HG02970 (cell line): ENCODE data around the gene TBC1D8.
"Not testable (repeated sequence)": the region's sequence is repeated elsewhere in the genome, so short reads cannot be mapped to it uniquely, and the experiment has no call there.

Source experiments
- ATAC-seq: cut with Tn5 transposase; IDR thresholded peaks from one replicate; pipeline ENCODE4 v1.9.1; 2021; ENCODE audit warnings: mild to moderate bottlenecking, moderate library complexity, moderate number of reproducible peaks; ENCODE audit not compliant: unreplicated experiment, low FRiP score

Gene TBC1D8

GRCh38 chr2:101151146-101151858 lies at the start of gene TBC1D8:
TSS of gene TBC1D8 (minus strand) at chr2:101151382. CDS start at chr2:101151253, 129 bp downstream.
- ATAC-seq: peak; percentile 65

- no peak for ATAC-seq
These were observed 49.5 kb upstream of the TBC1D8 start for GRCh38 chr2:101200676-101201075.

- no peak for ATAC-seq
These were observed 48.1 kb upstream of the TBC1D8 start for GRCh38 chr2:101199251-101199791.

GRCh38 chr2:101197814-101198213 lies 46.6 kb upstream of the TBC1D8 start:
- no peak for ATAC-seq

- no peak for ATAC-seq
These were observed 46.1 kb upstream of the TBC1D8 start for GRCh38 chr2:101197215-101197745.

GRCh38 chr2:101195871-101196661 lies 44.9 kb upstream of the TBC1D8 start:
- ATAC-seq: no peak

- no peak for ATAC-seq
These were observed 41.9 kb upstream of the TBC1D8 start for GRCh38 chr2:101193033-101193626.

- ATAC-seq: no peak
These were observed 39.8 kb upstream of the TBC1D8 start for GRCh38 chr2:101190747-101191516.

GRCh38 chr2:101188683-101189405 lies 37.7 kb upstream of the TBC1D8 start:
- no peak for ATAC-seq

GRCh38 chr2:101187131-101187530 lies 35.9 kb upstream of the TBC1D8 start:
- ATAC-seq: no peak

- no peak for ATAC-seq
These were observed 34.5 kb upstream of the TBC1D8 start for GRCh38 chr2:101185656-101186055.

GRCh38 chr2:101185085-101185484 lies 33.9 kb upstream of the TBC1D8 start:
- no peak for ATAC-seq

- no peak for ATAC-seq
These were observed 28.8 kb upstream of the TBC1D8 start for GRCh38 chr2:101179982-101180381.

- ATAC-seq: no peak
These were observed 25.6 kb upstream of the TBC1D8 start for GRCh38 chr2:101176803-101177202.

- no peak for ATAC-seq
These were observed 24.8 kb upstream of the TBC1D8 start for GRCh38 chr2:101175991-101176390.

GRCh38 chr2:101173707-101174295 lies 22.6 kb upstream of the TBC1D8 start:
- ATAC-seq: no peak

- not testable (repeated sequence) for ATAC-seq
These were observed 18.6 kb upstream of the TBC1D8 start for GRCh38 chr2:101169822-101170221.

GRCh38 chr2:101168706-101169105 lies 17.5 kb upstream of the TBC1D8 start:
- ATAC-seq: no peak

GRCh38 chr2:101167532-101167931 lies 16.4 kb upstream of the TBC1D8 start:
- ATAC-seq: not testable (repeated sequence)
